SH-SY5Y (cell line): Measurements from ENCODE around the gene DNAAF5.

Experiments
- GATA2 ChIP-seq: IDR thresholded peaks from 2 replicates; pipeline ENCODE4 v1.6.1; 2011; ENCODE audit warnings: mild to moderate bottlenecking, low read depth, low read length
- GATA3 ChIP-seq: IDR thresholded peaks from 2 replicates; pipeline ENCODE4 v1.6.1; 2011; ENCODE audit warnings: low read depth, mild to moderate bottlenecking, low read length, moderate library complexity

The DNAAF5 gene

DNA sequence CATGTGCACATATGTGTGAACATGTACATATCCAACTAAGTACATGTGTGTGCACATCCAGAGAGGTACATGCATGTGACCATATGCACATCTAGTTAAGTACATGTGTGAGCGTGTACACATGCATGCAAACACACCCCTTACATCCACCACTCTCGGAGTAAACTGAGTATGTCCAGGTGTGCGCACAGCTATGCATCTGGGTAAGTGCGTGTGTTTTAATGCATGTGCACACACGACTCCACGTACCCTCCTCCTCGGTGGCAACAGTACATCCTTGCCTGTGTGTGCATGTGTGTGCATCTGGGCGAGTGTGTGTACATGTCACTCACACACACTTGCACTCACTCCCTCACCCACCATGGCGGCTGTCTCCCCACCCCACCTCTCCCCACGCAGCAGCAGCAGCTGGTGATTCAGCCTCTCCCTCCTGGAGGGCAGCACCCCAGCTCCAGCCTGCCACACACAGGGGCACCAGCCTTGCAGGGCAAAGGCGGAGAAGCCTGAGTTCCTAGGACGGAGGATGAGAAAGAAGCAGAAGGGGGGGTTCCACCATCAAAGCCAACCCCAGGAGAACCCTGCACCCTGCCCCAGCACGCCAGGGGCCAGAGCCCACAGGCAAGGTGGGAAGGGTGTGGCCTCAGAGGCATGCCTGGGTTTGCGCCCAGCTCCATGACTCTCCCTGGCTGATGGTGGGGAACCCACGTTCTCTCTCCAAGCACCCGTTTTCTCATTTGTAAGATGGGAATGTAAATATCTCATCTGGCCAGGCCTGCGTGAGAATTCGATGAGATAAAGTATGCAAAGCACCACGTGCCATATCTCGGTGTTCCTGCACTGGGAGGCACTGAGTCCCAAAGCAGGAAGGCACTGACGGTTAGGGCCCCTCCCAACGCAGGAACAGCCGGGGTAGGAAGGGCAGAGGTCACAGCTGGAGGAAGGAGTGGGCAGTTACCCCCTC, 27.7 kb upstream of the DNAAF5 start:
- TF ChIP-seq GATA2 (no peak), GATA3 (no peak)

DNA sequence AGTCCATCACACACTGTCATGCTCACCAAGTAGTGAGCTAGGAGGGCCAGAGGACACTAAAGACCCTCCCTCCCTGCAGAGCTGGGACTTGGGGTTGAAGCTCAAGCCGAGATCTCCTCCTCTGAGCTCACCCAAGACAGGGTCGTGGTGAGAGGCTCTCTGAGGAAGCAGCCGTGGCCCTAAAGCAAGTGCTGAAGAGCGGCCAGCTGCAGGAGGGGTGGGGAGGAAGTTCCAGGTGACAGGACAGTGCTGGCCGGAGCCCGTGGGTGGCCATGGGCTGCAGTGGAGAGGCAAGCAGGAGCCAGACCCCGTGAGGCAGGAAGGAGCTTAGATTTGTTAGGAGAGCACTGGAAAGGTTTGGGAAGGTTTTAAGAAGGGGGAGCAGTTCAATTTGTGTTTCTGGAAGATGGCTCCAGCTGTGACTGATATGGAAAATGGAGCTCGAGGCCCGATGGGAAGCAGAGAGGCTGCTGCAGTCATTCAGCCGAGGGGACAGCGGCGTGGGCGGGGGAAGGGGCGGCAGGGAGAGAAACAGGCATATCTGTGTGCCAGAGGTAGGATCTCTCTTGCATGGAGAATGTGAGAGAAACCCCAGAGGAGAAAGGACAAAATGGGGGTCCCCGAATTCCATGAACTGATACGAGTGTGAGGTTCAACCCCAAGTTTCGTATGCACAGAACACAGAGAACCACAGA, 26.9 kb upstream of the DNAAF5 start:
- TF ChIP-seq GATA3 (no peak), GATA2 (no peak)

DNA sequence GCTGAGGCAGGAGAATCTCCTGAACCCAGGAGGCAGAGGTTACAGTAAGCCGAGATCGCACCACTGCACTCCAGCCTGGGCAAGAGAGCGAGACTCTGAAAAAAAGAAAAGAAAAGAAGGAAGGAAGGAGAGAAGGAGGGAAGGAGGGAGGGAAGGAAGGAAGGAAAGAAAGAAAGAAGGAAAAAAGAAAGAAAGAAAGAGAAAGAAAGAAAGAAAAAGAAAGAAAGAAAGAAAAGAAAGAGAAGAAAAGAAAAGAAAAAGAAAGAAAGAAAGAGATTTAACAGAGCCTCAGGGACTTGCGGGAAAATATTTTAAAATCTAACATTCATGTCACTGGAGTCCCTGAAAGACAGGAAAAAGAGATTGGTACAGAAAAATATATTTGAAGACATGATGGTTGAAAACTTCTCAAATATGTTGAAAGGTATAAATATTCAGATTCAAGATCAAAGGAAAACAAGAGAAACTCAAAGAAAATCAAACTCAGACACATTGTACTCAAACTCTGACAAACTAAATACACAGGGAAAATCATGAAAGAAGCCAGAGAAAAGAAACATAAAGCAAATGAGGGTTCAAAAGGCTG, 25.3 kb upstream of the DNAAF5 start:
- TF ChIP-seq GATA2 = no peak
- no peak for TF ChIP-seq GATA3

DNA sequence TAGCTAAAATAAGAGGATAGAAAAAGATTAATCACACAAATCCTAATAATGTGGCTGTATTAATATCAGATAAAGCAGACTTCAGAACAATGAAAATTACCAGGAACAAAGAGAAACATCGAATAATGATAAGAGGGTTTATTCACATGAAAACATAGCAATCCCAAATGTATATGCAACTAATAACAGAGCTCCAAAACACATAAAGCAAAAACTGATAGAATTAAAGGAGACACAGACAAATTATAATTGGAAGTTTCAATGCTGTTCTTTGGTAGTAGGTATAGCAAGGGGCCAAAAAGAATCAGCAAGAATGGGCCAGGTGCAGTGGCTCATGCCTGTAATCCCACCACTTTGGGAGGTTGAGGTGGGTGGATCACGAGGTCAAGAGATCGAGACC, 23.4 kb upstream of the DNAAF5 start:
- TF ChIP-seq GATA3 = no peak

DNA sequence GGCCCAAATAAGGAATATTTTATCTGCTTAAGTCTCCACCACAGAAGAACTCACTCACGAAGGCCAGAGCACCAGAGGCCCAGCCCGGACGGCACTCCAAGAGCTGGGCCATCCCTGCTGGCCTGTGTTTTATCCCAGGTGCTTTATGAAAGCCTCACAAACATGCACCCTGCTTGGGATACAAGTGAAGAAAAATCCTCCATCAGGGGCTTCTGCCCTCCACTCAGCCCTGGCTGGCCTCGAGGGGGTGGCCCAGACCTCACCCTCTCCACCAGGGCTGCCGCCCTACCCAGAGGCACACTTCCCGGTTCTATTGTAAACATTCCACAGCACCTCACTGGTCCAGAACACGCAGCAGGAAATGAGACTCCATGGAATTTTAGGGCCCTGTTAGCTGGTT, 19.8 kb upstream of the DNAAF5 start:
- no peak for TF ChIP-seq GATA2
- TF ChIP-seq GATA3 = no peak

DNA sequence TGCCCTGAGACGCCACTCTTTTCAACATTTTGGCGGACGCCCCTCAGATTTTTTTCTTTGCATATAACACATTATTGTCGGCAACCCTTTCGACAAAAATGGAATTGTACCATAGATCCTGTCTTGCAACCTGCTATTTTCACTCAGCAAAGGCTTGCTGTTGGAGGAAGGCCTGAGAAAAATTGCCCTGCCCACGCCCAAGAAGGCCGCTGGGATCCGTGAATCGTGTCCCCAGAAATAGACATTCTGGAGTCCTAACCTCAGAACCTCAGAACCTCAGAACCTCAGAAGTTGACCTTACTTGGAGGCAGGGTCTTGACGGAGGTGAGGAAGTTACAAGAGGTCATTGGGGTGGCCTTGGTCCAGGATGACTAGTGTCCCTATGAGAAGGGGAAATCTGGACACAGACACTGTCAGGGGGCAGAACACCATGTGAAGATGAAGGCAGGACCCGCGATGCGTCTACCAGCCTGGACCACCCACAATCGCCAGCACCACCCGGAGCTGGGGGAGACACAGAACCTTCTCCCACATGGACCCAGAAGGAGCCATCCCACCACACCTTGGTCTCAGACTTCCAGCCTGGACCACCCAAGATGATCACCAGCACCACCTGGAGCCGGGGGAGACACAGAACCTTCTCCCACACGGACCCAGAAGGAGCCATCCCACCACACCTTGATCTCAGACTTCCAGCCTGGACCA, 19.1 kb upstream of the DNAAF5 start:
- TF ChIP-seq GATA3 (no peak), GATA2 (no peak)

DNA sequence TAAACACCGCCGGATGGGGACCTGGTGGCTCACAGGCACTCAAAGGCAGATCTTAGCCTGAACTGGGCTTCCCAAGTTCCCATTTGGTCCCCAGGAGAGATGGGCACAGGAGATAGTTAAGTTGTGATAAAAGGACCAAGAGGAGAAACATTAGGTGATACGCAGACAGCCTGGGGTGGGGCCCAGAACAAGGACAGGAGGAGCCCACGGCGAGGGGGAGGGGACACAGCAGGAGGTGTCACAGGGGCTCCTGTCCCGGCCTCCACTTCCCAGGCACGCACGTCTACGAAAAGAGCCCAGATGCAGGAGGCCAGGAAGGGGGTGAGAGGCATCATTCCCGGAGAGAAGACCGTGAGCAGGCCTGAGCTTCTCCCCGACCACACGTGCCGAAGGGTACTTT, 16.3 kb upstream of the DNAAF5 start:
- TF ChIP-seq GATA3 (no peak), GATA2 (no peak)

DNA sequence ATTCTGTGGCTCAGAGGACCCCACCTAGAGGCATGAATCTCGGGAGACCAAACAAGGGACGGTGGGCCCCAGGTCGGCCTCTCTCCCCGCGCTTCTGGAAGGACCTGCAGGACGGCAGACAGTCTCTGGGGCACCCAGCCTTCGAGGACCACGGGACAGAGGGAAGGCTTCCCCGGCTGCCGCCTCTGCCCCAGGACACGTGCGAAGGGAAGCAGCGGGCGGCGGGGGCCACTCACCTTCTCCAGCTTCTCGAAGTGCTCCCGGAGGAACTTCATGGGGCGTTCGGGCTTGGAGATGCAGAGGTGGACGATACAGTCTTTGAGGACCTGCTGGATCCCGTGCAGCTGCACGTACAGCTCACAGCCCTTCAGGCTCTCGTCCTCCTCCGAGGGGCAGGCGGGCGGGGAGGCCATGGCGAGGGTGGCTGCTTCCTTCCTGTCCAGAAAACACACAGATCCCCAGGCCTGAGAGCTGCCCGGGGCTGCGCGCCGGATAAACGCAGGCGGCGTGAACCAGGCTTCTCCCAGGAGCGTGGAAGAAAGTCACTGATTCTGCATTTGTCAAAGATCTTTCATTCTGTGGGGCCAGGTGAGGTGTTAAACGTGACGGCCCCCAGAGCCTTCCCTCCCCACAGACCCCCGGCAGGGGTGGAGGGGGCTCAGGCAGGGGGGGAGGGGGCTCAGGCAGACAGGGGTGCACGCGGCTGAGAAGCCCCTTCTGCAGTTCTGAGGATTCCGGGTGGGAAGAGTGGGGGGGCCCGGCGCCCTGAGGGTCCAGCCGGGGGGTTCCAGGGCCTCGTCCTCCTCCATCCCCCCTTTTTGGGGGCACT, 15.2 kb upstream of the DNAAF5 start:
- TF ChIP-seq GATA3 (no peak), GATA2 (no peak)

DNA sequence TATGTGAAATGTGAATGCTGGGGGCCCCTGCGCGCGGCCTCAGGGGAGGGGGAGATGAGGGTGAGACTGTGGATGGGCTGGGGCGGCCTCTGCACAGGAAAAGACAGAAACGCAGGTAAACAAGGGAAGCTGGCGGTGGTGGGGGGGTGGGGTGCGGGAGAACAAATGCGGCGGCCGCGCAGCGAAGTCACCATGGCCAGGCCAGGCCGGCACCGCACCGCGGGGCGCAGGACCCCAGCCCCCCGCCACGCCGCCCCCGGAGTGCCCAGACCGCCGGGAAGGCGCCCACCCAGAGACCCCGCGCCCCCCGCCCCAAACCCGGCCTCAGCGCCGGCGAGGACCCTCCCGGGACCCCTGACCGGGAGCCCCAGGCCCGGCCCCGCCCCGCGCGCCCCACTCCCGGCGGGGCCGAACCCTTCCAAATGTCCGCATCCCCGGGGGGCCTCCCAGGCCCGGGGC, 14.5 kb upstream of the DNAAF5 start:
- TF ChIP-seq GATA2 = no peak
- no peak for TF ChIP-seq GATA3

DNA sequence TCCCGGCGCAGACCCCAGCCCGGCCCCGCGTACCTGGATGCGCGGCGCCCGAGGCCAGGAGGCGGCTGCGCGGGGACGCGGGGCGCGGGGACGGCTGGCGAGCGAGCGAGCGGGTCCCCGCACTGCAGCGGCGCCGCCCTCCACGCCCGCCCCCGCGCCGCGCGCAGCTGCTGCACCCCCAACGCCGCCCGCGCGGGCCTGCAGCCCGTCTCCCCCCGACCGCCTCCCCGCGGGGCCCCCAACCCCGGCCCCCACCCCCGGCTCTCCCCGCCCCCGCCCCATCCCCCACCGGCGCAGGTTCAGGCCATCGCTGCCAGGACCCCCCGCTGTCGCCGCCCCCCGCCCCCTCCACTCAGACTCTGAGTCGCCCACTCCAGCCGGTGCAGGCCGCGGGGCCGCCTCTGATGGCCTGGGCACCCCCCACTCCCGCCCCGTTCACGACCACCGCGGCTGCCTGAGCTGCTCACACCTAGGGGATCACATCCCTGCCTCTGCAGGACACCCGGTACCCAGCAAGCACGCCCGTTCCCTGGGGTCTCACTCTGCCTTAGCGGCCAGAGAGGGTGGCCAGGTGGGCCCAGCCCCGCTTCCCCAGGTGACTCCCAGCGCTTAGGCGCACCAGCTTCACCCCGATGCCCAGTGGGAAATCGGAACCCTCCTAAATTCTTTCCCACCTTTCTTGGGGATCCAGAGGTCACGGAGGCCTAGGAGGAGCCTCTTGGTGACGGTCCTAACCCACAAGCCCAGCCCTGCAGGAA, 13.9 kb upstream of the DNAAF5 start:
- no peak for TF ChIP-seq GATA3
- TF ChIP-seq GATA2 = no peak

DNA sequence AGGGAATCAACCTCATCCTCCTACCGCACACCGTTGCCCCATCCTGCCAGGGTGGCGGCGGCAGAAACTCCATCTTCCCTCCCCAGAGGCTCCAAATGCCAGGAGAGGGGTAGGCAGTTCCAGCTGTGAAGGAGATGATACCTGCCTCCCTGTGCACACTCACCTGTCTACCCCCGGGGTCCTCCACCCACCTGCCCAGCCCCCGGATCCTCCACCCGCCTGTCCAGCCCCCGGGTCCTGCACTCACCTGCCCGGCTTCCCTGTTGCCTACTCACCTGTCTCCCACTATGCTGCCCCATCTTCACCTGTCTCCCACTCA, 13.4 kb upstream of the DNAAF5 start:
- TF ChIP-seq GATA3 = no peak

DNA sequence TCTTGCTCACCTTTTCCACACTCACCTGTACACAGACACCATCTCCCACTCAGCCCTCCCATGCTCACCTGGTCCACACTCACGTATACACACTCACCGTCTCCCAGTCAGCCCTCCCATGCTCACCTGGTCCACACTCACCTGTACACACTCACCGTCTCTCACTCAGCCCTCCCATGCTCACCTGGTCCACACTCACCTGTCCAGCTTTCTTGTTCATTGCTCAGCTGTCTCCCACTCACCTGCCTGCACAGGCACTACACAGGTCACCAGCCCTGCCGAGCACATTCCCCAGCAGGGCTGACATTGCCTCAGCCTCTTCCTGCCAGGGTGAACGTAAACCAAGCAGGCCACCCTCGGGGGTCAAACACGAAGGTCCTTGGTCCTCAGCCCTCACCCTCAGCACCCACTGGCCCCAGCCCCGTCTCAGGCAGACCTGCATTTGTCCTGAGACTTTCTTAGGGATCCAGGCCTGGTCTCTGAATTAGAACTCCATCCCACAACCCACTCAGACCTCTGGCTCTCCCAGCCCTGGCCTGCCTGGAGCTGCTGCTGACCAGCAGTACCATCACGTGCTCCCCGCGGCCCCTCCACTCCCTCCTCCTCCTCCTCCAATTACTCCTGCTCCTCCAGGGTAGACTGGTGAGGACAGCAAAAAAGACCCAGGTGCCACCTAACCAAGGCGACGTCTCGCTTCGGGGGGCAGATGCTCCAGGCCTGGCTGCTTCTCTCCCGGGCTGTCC, 12.8 kb upstream of the DNAAF5 start:
- TF ChIP-seq GATA3 (no peak), GATA2 (no peak)
